Measurements from ENCODE around the gene RAB27A.
A peak's percentile ranks its signal among the peaks of the same experiment; 100 is the strongest.
"Not testable (repeated sequence)": the region's sequence is repeated elsewhere in the genome, so short reads cannot be mapped to it uniquely, and the experiment has no call there.

Gene RAB27A

GRCh38 chr15:55281517-55282228 lies 7.9 kb downstream of the RAB27A start:
- Histone ChIP-seq H3K9me2 (replicated peaks; ENCODE audit: insufficient read depth, low read length) (no peaks in the 10 kb centered on the region), H3K27me3 (replicated peaks; ENCODE audit: insufficient read depth, low read length) (no peaks in the 10 kb centered on the region), H3K4me1 (ENCODE audit: low read length) (peaks cover 74% of the 10 kb centered on the region), H3K79me2 (ENCODE audit: low read length) (peaks cover 81% of the 10 kb centered on the region), H3K9ac (ENCODE audit: low read length) (no peak overlapping the region), H4K20me1 (ENCODE audit: insufficient read depth, low read length) (no peaks in the 10 kb centered on the region), H3K36me3 (replicated peaks; ENCODE audit: insufficient read depth, low read length) (no peaks in the 10 kb centered on the region), H3K9me3 (replicated peaks; ENCODE audit: insufficient read depth, low read length) (no peaks in the 10 kb centered on the region), H3K27ac (ENCODE audit: low read length) (peak overlapping the region; percentile 94; the same call in 1 of the 2 replicates), H2AFZ (ENCODE audit: low read length) (no peak overlapping the region), H3K4me3 (ENCODE audit: low read length) (no peak overlapping the region), H3F3A (ENCODE audit: insufficient read depth, low read length) (peaks cover 58% of the 10 kb centered on the region), H3K4me2 (ENCODE audit: low read depth, low read length) (peak overlapping the region; percentile 49; the same call in 1 of the 2 replicates)
- DNase-seq = no peak
- TF ChIP-seq CTCF (IDR thresholded peaks at IDR 0.05; ENCODE audit: low read length) = peak; percentile 4; the same call in 1 of the 2 replicates
- no peak for TF ChIP-seq EZH2phosphoT487 (IDR thresholded peaks at IDR 0.05; ENCODE audit: low read length)
- TF ChIP-seq EZH2 (optimal IDR thresholded peaks at IDR 0.05; ENCODE audit: low read depth, low read length) = no peak

GRCh38 chr15:55280589-55280988 lies 9.0 kb downstream of the RAB27A start:
- H3K4me3 ChIP-seq (ENCODE audit: low read length); H4K20me1 ChIP-seq (ENCODE audit: insufficient read depth, low read length); H2AFZ ChIP-seq (ENCODE audit: low read length); H3K27me3 ChIP-seq (replicated peaks; ENCODE audit: insufficient read depth, low read length); DNase-seq; H3K9me3 ChIP-seq (replicated peaks; ENCODE audit: insufficient read depth, low read length); H3K9me2 ChIP-seq (replicated peaks; ENCODE audit: insufficient read depth, low read length); H3K36me3 ChIP-seq (replicated peaks; ENCODE audit: insufficient read depth, low read length); H3K4me2 ChIP-seq (ENCODE audit: low read depth, low read length); H3K9ac ChIP-seq (ENCODE audit: low read length): not testable (repeated sequence)
- peaks cover 65% of the 10 kb centered on the region for H3F3A ChIP-seq (ENCODE audit: insufficient read depth, low read length)
- H3K4me1 ChIP-seq (ENCODE audit: low read length) = peaks cover 78% of the 10 kb centered on the region
- peak overlapping the region; percentile 94; the same call in 1 of the 2 replicates for H3K27ac ChIP-seq (ENCODE audit: low read length)
- H3K79me2 ChIP-seq (ENCODE audit: low read length) = peaks cover 81% of the 10 kb centered on the region

- peak overlapping the region; percentile 77 for H3K4me2 ChIP-seq (ENCODE audit: low read depth, low read length)
- H3K9ac ChIP-seq (ENCODE audit: low read length) = peak overlapping the region; percentile 63
- peak overlapping the region; percentile 94 for H3K27ac ChIP-seq (ENCODE audit: low read length)
- H3K9me3 ChIP-seq (replicated peaks; ENCODE audit: insufficient read depth, low read length) = no peaks in the 10 kb centered on the region
- H3K36me3 ChIP-seq (replicated peaks; ENCODE audit: insufficient read depth, low read length) = no peaks in the 10 kb centered on the region
- peaks cover 65% of the 10 kb centered on the region for H3F3A ChIP-seq (ENCODE audit: insufficient read depth, low read length)
- DNase-seq = peak; percentile 93
- H3K4me3 ChIP-seq (ENCODE audit: low read length) = no peak overlapping the region
- peaks cover 81% of the 10 kb centered on the region for H3K79me2 ChIP-seq (ENCODE audit: low read length)
- no peak for TF ChIP-seq CTCF (IDR thresholded peaks at IDR 0.05; ENCODE audit: low read length)
- no peak for TF ChIP-seq EZH2phosphoT487 (IDR thresholded peaks at IDR 0.05; ENCODE audit: low read length)
- no peak for TF ChIP-seq EZH2 (optimal IDR thresholded peaks at IDR 0.05; ENCODE audit: low read depth, low read length)
- H3K27me3 ChIP-seq (replicated peaks; ENCODE audit: insufficient read depth, low read length) = no peaks in the 10 kb centered on the region
- peaks cover 76% of the 10 kb centered on the region for H3K4me1 ChIP-seq (ENCODE audit: low read length)
- H4K20me1 ChIP-seq (ENCODE audit: insufficient read depth, low read length) = no peaks in the 10 kb centered on the region
- no peaks in the 10 kb centered on the region for H3K9me2 ChIP-seq (replicated peaks; ENCODE audit: insufficient read depth, low read length)
- no peak overlapping the region for H2AFZ ChIP-seq (ENCODE audit: low read length)
Observed at GRCh38 chr15:55279746-55280351, 9.8 kb downstream of the RAB27A start.
